Measurements from ENCODE around the gene KLHDC4.

KLHDC4 gene

DNA sequence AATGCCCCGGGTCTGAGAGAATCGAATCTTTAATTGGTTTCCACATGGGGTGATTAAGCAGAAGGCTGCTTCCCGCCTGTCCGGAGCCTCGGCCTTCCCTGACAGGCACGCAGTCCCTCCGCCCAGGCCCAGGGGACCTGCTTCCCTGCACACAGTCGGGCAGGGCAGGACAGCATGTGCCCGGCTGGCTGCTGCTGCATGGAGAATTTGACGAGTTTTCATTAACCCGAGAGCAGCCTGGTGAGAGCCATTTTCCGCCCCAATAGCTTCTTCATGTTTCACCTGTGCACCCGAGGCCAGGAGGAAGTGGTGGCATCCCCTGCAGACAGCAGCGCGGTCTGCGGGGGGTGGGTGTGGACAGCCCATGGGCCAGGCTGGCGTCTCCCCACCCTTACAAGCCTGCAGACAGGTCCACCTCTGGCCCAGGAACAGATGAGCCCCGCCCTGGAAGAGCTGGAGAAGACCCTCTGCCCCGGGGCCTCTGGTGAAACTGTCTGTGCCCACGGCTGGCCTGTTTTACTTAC, 67.0 kb downstream of the KLHDC4 start:
- DNase-seq (ENCODE audit: low spot score) = no peak

DNA sequence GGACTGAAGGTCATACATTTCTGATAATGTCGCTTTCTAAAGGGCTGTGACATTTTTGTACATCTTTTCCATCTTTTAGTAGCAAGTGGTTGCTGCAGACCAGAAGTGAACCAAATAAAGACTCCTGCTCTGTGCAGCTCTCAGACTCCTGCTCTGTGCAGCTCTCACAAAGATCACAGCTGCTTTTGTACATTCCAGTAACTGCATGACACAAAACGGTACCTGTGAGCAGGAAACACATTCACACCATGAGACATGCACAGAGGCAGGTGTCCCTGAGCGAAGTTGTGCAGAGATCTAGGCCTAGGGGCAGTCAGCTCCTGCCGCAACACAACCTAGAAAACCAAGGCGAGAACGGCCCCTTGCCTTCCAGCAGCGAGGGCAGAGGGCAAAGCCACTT, 67.5 kb downstream of the KLHDC4 start:
- DNase-seq (ENCODE audit: low spot score) = no peak

GRCh38 chr16:87697792-87698191, 68.0 kb downstream of the KLHDC4 start:
- DNase-seq (ENCODE audit: low spot score) = no peak

DNA sequence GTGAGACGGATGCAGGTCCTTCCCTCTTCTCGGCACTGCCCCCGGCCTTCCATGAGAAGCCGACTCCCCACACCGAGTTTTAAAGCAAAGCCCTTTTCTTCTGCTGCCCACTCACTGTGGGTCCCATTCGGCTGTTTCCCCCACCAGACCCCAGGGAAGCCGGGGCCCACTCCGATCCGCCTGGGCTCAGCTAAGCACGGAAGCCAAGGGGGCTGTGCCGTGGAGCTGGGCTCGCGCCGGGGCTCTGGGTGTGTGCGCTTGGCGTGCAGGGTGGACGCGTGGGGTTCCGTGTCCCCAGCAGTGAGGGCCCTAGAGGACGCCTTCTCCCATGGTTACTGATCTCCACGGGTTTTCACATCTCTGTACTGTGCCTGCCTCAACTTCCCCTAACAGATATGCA, 68.5 kb downstream of the KLHDC4 start:
- no peak for DNase-seq (ENCODE audit: low spot score)

DNA sequence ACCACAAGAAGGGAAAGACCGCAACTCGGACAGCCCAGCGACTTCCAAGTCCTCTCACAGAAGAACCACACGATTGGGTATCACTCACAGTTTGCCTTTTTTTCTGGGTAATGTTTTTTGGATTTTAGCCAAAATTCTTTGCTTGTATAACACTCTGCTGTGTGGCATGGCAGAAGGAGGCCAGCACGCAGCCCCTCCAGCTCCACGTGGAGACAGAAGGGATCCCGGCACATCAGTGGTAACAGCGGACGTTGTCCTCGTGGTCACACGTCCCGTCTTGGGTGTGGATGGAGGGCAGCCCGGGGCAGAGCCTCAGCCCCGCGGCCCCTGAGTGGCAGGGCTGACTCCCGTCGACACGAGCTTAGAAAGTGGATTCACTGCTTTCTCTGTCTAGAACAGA, 69.1 kb downstream of the KLHDC4 start:
- DNase-seq (ENCODE audit: low spot score) = no peak

GRCh38 chr16:87695534-87695933, 70.3 kb downstream of the KLHDC4 start:
- DNase-seq (ENCODE audit: low spot score) = no peak

- no peak for DNase-seq (ENCODE audit: low spot score)
Measured at GRCh38 chr16:87694441-87695125, 71.2 kb downstream of the KLHDC4 start.

- no peak for DNase-seq (ENCODE audit: low spot score)
Measured at GRCh38 chr16:87693827-87694226, 72.0 kb downstream of the KLHDC4 start.

- DNase-seq (ENCODE audit: low spot score) = no peak
Measured at GRCh38 chr16:87692756-87693155, 73.0 kb downstream of the KLHDC4 start.

GRCh38 chr16:87692176-87692575, 73.6 kb downstream of the KLHDC4 start:
- no peak for DNase-seq (ENCODE audit: low spot score)

GRCh38 chr16:87691686-87692079, 74.1 kb downstream of the KLHDC4 start:
- DNase-seq (ENCODE audit: low spot score) = no peak

DNA sequence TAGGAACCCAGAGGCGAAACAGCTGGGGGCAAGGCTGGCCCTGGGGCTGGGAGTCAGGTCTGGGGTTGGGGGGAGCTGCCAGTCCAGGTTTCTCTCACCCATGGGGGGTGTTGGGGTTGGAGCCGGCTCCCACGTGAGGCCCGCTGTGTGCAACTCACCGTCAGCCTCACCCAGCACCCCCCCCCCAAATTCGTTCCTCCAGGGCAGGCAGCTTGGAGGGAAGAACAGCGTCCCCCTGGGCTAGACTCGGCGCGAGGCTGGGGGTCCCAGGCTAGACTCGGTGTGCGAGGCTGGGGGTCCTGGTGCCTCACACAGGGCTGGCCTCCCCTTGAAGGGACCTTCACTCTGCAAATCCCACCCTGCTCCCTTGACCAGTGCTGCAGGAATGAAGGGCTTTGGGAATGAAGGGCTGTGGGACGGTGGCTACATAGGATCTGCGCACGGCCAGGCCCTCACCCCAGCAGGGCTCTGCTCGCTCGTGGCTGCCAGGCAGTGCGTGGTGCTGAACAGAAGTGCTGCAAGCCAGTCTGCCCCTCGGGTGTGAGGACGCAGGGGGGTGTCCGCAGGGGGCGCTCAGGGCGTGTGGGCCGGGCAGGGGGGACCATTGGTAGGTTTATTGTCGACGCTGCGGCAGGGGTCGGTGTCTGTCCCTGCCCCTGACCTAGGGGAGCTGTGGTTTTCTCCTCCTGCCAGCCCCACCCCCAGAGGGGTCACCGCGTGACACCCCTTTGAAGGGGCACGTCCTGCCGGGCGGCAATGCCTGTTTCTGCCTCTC, 74.7 kb downstream of the KLHDC4 start:
- no peak for DNase-seq (ENCODE audit: low spot score)

- no peak for DNase-seq (ENCODE audit: low spot score)
Measured at GRCh38 chr16:87689956-87690465, 75.8 kb downstream of the KLHDC4 start.

DNA sequence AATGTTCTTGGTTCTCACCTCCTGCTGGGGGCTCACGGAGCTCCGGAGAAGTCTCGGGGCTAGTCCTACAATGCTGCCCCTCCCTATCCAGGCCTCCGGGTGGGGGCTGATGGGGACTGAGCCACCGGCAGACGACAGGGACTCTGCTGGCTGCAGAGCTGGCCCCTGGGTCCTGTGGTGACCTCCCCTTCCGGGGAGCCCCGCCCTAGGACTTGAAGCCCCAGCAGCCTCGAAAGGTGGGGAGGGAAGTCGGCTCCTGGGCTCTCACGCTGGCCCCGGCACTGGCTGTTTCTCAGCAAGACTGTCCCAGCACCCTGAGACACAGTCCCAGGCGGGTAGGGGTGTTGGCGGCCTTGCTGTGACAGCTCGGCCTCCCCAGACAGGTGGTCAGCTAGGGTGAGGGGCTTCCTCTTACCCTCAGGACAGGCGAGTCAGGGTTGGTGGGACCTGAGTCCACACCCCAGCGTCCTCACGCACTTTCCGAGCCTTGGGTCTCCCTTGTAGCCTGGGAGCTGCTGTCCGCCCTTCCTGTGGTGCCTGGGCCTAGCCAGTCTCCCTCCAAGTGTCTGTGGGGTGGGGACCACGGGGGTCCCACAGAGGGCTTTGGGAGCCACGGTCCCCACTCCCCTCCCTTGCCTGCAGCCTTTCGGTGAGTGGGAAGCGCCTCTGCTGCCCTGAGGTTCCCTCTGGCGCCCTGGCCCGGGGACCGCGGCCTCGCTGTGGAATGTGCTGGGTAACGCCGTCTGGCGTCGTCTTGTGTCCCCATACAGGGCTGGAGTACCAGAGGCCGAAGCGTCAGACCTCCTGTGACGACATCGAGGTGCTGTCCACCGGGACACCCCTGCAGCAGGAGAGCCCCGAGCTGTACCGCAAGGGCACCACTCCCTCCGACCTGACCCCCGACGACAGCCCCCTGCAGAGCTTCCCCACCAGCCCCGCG, 76.6 kb downstream of the KLHDC4 start:
- no peak for DNase-seq (ENCODE audit: low spot score)

- DNase-seq (ENCODE audit: low spot score) = no peak
Measured at GRCh38 chr16:87687998-87688529, 77.7 kb downstream of the KLHDC4 start.

DNA sequence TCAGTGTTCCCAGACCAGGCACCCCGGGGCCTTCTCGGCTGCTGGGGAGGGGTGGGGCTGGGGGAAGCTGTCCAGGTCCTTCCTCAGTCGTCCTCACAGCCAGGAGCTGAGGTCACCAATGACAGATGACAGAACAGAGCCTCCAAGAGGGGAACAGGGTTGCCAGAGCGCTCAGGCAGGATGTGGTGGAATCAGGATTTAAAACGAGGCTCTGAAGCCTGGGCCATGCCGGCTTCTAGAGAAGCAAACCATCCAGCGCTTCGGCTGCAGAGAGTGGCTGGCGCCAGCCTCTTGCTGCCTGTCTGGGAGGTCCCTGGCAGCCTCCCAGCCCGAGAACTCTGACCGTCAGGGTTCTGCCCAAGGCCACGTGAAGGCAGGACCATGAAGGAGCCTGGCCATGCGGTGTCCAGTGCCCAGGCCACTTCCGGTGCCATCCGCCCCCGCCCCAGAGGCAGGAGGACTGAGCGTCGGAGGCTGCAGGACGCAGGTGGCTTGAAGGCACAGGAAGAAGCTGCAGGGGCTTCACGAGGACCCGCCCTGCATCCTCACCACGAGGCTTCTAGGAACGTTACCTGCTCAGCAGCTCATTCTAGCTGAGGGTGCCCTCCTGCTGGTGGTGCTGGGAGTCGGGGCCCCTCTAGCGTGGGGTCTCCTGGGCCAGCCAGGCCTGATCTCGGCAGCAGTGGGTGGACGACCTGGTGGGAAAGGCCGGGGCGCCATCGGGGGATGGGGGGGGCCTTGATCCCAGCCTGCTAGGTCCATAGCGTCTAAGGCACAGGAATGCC, 78.5 kb downstream of the KLHDC4 start:
- no peak for DNase-seq (ENCODE audit: low spot score)

- no peak for DNase-seq (ENCODE audit: low spot score)
Measured at GRCh38 chr16:87686697-87687096, 79.1 kb downstream of the KLHDC4 start.

DNA sequence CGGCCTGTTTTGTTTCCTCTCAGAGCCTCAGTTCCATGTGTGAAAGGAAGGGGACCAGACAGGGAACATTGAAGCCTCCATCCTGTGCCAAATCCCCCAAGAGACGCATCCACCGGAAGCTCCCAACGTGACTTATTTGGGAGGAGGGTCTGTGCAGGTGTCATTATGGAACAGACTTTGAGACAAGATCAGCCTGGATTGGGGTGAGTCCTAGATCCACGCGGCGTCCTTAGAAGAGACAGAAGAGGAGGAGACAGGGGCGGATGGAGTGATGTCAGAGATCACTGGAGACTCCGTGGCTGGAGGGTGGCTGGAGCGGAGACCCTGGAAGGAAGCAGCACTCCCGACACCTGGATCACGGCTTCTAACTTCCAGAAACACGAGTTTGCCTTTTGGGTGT, 80.0 kb downstream of the KLHDC4 start:
- DNase-seq (ENCODE audit: low spot score) = no peak

- no peak for DNase-seq (ENCODE audit: low spot score)
Measured at GRCh38 chr16:87685405-87685755, 80.4 kb downstream of the KLHDC4 start.

GRCh38 chr16:87684711-87685404, 80.9 kb downstream of the KLHDC4 start:
- no peak for DNase-seq (ENCODE audit: low spot score)
